ENCODE measurements around the gene C1orf159.

The C1orf159 gene

GRCh38 chr1:1120866-1121591, 5.1 kb upstream of the C1orf159 start:
- Histone ChIP-seq H3K4me1 (peaks cover 0 to 23% (median 9%) of the 10 kb centered on the region in 4 donors), H3K27ac (no peak overlapping the region), H3K9me3 (no peaks in the 10 kb centered on the region), H3K36me3 (no peaks in the 10 kb centered on the region), H3K4me3 (no peak overlapping the region), H3K27me3 (peaks cover 0 to 45% of the 10 kb centered on the region in 2 donors)
- DNase-seq: no peak
- intact Hi-C loops (cut with DNase I; ENCODE audit: low total_unique reads): loop anchor here (5.0 kb wide), 2 partner anchors 111 to 171 kb away; partner anchors contain the start of genes B3GALT6 and SDF4
- TF ChIP-seq, protein P1, sequence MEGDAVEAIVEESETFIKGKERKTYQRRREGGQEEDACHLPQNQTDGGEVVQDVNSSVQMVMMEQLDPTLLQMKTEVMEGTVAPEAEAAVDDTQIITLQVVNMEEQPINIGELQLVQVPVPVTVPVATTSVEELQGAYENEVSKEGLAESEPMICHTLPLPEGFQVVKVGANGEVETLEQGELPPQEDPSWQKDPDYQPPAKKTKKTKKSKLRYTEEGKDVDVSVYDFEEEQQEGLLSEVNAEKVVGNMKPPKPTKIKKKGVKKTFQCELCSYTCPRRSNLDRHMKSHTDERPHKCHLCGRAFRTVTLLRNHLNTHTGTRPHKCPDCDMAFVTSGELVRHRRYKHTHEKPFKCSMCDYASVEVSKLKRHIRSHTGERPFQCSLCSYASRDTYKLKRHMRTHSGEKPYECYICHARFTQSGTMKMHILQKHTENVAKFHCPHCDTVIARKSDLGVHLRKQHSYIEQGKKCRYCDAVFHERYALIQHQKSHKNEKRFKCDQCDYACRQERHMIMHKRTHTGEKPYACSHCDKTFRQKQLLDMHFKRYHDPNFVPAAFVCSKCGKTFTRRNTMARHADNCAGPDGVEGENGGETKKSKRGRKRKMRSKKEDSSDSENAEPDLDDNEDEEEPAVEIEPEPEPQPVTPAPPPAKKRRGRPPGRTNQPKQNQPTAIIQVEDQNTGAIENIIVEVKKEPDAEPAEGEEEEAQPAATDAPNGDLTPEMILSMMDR (IDR thresholded peaks at IDR 0.05): no peak

GRCh38 chr1:1120096-1120495, 4.2 kb upstream of the C1orf159 start:
- peaks cover 0 to 26% (median 13%) of the 10 kb centered on the region in 4 donors for H3K4me1 ChIP-seq
- intact Hi-C loops (cut with DNase I; ENCODE audit: low total_unique reads): loop anchor here (5.0 kb wide), 2 partner anchors 112 to 172 kb away; partner anchors contain the start of genes B3GALT6 and SDF4
- H3K27ac ChIP-seq: no peak overlapping the region
- TF ChIP-seq, protein P1 (IDR thresholded peaks at IDR 0.05): no peak
- H3K4me3 ChIP-seq: no peak overlapping the region
- DNase-seq: peak in 1 of 2 donors; percentile 60
- no peaks in the 10 kb centered on the region for H3K36me3 ChIP-seq
- peaks cover 0 to 45% of the 10 kb centered on the region in 2 donors for H3K27me3 ChIP-seq
- H3K9me3 ChIP-seq: no peaks in the 10 kb centered on the region

DNA sequence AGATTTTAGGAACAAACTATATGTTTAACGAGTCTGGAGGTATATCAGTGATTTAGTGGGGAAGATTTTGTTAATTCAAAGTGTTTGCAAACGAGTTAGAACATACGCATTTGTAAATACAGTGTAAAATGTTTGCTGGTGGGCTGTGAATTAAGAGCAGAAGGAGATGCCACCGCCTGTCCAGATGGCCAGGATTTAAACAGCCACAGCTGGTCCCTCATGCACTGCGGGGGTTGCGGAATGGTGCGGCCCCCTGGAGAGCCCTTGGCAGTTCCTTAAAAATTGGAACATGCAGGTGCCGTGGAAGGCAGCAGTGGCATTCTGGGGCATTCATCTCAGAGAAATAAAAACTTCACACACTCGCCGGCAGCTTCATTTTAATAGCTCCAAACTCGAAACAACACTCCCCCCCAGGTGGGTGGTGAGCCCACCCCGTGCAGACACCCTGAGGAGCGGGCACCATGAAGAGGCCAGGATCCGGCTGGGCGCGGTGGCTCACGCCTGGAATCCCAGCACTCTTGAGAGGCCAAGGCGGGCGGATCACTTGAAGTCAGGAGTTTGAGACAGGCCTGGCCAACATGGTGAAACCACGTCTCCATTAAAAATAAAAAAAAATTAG, 3.5 kb upstream of the C1orf159 start:
- Histone ChIP-seq H3K27ac (no peak overlapping the region), H3K9me3 (no peaks in the 10 kb centered on the region), H3K4me3 (no peak overlapping the region), H3K27me3 (peaks cover 0 to 45% of the 10 kb centered on the region in 2 donors), H3K4me1 (peaks cover 0 to 29% (median 18%) of the 10 kb centered on the region in 4 donors), H3K36me3 (no peaks in the 10 kb centered on the region)
- TF ChIP-seq, protein P1 (IDR thresholded peaks at IDR 0.05): no peak
- intact Hi-C loops (cut with DNase I; ENCODE audit: low total_unique reads): no loop called here
- DNase-seq: peak; percentile 19 to 46

GRCh38 chr1:1118876-1119220, 3.0 kb upstream of the C1orf159 start:
- DNase-seq: peak; percentile 6 to 39
- Histone ChIP-seq H3K27me3 (peaks cover 0 to 45% of the 10 kb centered on the region in 2 donors), H3K27ac (no peak overlapping the region), H3K4me3 (no peak overlapping the region), H3K9me3 (no peaks in the 10 kb centered on the region), H3K36me3 (no peaks in the 10 kb centered on the region), H3K4me1 (peaks cover 0 to 29% (median 18%) of the 10 kb centered on the region in 4 donors)
- intact Hi-C loops (cut with DNase I; ENCODE audit: low total_unique reads): no loop called here
- TF ChIP-seq, protein P1 (IDR thresholded peaks at IDR 0.05): no peak

DNA sequence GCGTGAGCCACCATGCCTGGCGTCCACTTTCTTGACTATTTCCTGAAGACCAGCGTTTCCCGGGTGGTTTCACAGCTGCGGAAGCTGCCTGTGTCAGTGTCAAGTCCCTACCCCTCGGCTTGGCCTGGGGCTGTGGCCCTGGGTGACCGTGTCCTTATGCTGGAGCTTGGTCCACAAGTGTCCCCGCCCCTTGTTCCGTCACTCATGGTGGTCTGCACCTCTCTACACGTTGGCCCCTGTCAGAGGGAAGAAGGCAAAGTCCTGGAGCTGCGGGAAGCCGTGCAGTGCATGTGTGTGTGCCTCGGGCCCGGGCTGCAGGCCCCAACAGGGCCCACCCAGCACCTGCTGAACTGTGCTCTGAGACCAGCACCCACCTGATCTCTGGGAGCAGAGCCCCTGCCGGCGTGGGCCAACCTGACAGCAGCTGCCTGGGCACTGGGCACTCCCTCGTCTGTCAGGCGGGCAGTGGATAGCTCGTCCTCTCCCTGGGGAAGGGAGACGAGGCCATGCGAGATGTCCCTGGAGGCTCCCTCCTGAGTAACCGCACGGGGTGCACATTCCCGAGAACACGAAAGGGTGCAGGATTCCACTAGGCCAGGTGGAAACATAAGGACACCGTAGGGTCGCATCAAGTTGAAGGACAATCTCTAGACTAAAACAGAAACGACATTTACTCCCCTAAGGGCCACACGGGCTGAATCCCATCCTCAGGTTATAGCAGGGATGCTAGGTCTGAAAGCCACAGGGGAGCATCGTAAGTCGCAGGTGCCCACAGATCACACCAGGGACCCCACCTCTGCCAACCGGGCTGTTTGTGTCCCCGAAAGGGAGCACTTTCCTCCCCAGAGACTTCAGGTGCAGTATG, 2.4 kb upstream of the C1orf159 start:
- TF ChIP-seq, protein P1 (IDR thresholded peaks at IDR 0.05): no peak
- Histone ChIP-seq H3K9me3 (peaks cover 0 to 4% (median 0%) of the 10 kb centered on the region in 3 donors), H3K4me3 (no peak overlapping the region), H3K4me1 (peaks cover 0 to 29% (median 18%) of the 10 kb centered on the region in 4 donors), H3K27me3 (peaks cover 0 to 44% of the 10 kb centered on the region in 2 donors), H3K27ac (no peak overlapping the region), H3K36me3 (peaks cover 0 to 3% (median 2%) of the 10 kb centered on the region in 3 donors)
- intact Hi-C loops (cut with DNase I; ENCODE audit: low total_unique reads): no loop called here
- DNase-seq: peak; percentile 9 to 50

Data from tibial artery (tissue), 4 donors.